ENCODE results near the gene KIFBP.

The KIFBP gene

GRCh38 chr10:69051710-69052487, 63.3 kb downstream of the KIFBP start:
- FAIRE-seq, result no peak

DNA sequence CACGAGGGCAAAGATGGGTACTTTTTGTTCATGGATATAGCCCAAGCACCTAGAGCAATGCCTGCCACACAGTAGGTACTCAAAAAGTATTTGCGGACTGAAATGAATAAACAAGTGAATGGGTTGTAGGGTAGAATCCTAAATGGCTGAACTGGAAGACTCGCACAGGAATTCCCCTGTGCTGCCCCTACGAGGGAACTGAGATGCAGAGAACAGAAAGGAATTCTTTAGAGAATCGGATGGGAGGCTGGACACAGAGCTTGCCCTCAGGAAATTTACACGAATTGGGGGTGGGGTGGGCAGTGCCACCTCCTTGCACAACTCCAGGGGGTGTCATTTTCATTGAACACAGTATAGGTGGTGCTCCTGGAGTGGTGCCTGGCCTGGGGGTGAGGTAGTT, 64.1 kb downstream of the KIFBP start:
- FAIRE-seq, result no peak

DNA sequence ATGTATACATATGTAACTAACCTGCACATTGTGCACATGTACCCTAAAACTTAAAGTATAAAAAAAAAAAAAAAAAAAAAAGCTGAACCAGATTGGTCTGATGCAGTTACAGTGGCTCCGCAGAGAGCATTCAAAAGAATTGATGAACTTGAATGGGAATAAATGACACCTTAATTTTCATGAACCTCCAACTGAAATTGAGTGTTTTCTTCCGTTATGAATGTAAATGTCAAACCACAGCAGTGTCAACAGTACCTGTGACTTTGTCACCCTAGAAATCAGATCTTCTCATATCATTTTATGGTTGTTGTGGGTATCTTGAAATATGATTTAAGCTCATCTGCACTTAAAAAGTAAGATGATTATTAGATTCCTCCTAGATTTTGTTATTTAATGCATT, 66.6 kb downstream of the KIFBP start:
- FAIRE-seq, result no peak

- no peak for FAIRE-seq
Observed at GRCh38 chr10:69056129-69056528, 67.5 kb downstream of the KIFBP start.

- no peak for FAIRE-seq
Observed at GRCh38 chr10:69056536-69057260, 68.1 kb downstream of the KIFBP start.

- no peak for FAIRE-seq
Observed at GRCh38 chr10:69057261-69057950, 68.8 kb downstream of the KIFBP start.

DNA sequence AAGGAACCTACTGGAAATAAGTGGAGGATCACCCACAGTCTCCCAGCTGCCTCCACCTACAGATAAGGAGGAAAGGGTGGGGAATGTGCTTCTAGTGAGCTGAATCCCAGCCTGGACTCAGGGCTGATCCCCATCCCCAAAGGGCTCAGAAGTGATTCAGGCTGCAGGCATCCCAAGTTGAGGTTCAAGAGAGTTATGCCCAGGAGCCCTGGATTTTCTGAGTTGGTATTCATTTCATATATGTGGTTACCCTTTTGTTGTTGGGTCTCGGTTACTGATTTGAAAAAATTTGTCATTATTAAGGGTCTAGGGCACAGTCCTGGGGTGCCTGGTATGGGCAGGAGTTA, 69.3 kb downstream of the KIFBP start:
- FAIRE-seq, result no peak

DNA sequence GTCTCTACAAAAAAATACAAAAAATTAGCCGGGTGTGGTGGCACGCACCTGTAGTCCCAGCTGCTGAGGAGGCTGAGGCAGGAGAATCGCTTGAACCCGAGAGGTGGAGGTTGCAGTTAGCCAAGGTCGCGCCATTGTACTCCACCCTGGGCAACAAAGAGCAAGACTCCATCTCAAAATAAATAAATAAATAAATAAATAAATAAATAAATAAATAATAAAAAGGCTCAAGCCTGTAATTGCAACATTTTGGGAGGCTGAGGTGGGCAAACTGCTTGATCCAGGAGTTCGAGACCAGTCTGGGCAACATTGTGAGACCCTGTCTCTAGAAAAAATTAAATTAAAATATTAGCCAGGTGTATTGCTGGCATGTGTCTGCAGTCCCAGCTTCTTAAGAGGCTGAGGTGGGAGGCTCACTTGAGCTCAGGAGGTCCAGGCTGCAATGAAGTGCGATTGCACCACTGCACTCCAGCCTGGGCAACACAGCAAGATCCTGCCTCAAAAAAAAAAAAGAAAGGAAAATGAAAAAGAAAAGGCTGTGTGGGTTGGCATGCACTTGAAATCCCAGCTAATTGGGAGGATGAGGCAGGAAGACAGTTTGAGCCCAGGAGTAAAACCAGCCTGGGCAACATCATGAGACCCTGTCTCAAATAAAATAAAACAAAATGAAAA, 71.7 kb downstream of the KIFBP start:
- FAIRE-seq, result no peak

GRCh38 chr10:69061305-69062161, 72.9 kb downstream of the KIFBP start:
- no peak for FAIRE-seq

GRCh38 chr10:69062901-69063300, 74.3 kb downstream of the KIFBP start:
- FAIRE-seq, result no peak

- FAIRE-seq, result no peak
Observed at GRCh38 chr10:69064762-69065328, 76.2 kb downstream of the KIFBP start.

DNA sequence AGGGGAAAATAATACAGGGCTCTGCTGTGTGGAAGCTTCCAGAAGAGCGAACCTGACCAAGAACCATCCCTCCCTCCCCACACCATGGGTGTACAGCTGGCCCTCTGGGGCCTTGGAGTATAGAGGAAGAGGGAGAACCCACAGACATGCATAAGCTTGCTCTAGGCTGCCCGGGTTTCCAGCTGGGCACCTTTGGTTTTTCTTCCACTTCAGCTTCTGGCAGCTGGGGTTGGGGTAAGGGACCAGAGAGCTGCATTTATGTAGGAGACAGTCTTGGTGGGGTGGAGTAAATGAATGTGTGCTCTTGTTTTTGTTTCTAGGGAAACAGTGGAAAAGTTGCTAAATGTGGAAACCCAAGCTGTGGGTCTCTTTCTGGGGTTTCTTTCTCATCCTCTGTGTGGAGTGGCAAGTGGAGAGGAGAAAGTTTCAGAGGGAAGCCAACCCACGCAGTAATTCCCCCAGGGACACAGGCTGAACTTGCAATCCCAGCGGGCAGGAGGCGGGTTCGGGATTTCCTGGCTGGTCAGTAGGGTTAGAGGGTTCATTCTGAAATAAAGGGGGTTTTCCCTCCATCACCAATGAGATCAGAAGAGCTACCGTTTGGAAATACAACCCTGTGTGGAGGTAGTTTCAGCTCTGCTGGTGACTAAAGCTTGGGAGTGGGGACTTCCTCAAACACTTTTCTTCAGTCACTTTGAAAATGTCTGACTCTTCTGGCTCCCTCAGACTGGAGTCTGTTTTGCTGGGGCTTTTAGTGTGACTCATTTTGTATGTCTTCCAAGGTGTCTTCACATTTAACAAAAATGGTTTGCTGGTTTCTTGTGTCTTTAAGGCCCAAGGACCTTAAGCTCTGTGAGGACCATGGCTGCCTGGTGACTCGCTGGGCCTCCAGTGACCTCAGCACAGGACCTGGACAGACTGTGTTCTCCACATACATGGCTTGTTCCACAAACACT, 77.1 kb downstream of the KIFBP start:
- FAIRE-seq, result no peak

Measured in islet of Langerhans (tissue), 1 donor.